Keratinocyte (primary cell): ENCODE measurements around the gene FZR1.

Source experiments
- EZH2 ChIP-seq: IDR thresholded peaks from one replicate; pipeline ENCODE4 v1.6.1; 2012; ENCODE audit warnings: inconsistent platforms, mild to moderate bottlenecking, low read length, moderate library complexity
- TF ChIP-seq, protein P1 (sequence below), 3 experiments: IDR thresholded peaks in 1 of 3; conservative IDR thresholded peaks in 1 of 3; optimal IDR thresholded peaks in 1 of 3; 2 replicates in 2 of 3; 3 replicates in 1 of 3; pipeline versions ENCODE3 to v1.5.1; 2011; ENCODE audit warnings: low read length in 3 of 3, mild to moderate bottlenecking in 3 of 3, moderate library complexity in 2 of 3, control low read depth in 1 of 3, inconsistent platforms in 1 of 3; ENCODE audit not compliant: insufficient read depth in 2 of 3; ENCODE audit errors: extremely low read depth in 1 of 3

DNA sequence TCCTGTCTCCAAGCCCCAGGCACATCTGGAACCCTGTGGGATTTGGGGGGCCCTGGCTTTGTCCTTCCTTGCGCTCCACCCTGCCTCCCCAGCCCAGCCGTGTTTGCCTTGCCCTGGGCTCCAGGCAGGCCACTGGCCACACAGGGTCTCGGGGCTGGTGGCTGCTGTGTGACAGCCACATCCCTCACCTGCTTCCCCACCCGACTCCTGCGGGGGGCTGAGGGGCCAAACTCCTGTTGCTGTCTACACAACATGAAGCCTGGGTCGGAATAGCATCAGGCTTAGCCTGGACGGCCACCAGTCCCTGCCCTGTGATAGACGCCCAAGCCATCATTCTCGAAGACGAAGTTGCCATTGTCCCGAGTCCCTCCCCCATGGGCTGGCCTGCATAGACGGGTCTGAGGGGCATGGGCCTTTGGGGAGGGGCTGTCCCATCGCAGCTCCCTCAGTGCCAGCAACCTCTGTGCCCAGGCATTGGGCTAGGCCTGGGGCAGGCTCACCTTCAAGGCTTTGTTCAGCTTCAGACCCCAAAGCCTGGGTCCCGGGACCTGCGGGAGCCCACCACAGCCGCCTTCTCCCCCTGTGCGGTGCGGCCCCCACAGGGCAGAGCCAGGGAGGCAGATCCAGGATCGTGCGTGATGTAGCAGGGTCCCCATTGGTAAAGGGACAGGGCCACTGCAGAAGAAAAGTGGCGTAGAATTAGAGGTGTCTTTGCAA lies 17.4 kb downstream of the FZR1 start:
- no peak for TF ChIP-seq EZH2
- TF ChIP-seq, protein P1, sequence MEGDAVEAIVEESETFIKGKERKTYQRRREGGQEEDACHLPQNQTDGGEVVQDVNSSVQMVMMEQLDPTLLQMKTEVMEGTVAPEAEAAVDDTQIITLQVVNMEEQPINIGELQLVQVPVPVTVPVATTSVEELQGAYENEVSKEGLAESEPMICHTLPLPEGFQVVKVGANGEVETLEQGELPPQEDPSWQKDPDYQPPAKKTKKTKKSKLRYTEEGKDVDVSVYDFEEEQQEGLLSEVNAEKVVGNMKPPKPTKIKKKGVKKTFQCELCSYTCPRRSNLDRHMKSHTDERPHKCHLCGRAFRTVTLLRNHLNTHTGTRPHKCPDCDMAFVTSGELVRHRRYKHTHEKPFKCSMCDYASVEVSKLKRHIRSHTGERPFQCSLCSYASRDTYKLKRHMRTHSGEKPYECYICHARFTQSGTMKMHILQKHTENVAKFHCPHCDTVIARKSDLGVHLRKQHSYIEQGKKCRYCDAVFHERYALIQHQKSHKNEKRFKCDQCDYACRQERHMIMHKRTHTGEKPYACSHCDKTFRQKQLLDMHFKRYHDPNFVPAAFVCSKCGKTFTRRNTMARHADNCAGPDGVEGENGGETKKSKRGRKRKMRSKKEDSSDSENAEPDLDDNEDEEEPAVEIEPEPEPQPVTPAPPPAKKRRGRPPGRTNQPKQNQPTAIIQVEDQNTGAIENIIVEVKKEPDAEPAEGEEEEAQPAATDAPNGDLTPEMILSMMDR (optimal IDR thresholded peaks at IDR 0.05 in 1 of 3, IDR thresholded peaks at IDR 0.05 in 1 of 3, conservative IDR thresholded peaks at IDR 0.05 in 1 of 3; ENCODE audit: extremely low read depth in 1 of 3, insufficient read depth in 2 of 3, low read length in 3 of 3) = no peak
